Skeletal muscle cell (primary cell): Measurements from ENCODE around the gene FOXO1.
A peak's percentile ranks its signal among the peaks of the same experiment; 100 is the strongest.

Experiments used
- DNase-seq: peaks from one replicate; pipeline ENCODE4 v3.0.0-alpha.2; 2010; ENCODE audit warnings: low read depth
- H3K4me3 ChIP-seq: 2 replicates; pipeline ENCODE4 v1.5.1; 2011; ENCODE audit warnings: low read depth, mild to moderate bottlenecking, control low read depth, low read length, moderate library complexity

FOXO1 gene

DNA sequence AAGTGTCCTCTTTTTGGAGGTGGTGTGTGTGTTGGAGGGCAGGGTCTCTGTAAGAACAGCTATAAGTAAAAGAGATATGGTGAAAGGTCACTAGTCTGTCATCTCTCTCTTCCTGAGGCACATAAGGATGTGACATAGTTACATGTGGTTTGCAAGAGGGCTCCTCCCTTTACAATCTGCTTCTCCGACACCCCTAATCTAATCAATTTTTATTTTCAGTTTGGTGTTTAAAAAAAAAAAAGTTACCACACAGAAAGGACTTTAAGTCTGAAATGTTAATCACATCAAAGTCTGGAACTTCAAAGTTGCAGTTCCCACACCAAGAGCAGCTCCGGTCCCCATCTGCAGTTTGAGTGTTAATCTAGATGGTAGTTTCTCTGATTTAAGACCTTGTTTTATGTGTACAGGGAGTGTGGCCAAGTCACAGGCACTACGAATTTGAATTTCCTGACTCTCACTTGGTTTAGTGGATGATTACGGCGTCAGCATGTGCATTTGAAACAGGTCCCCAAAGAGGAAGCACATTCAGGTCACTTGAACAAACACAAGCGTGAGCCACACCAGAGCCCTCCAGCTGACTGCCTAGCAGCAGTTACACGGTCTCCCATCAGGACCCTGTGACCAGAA, 53.1 kb downstream of the FOXO1 start:
- no peak for DNase-seq
- no peak overlapping the region for H3K4me3 ChIP-seq

DNA sequence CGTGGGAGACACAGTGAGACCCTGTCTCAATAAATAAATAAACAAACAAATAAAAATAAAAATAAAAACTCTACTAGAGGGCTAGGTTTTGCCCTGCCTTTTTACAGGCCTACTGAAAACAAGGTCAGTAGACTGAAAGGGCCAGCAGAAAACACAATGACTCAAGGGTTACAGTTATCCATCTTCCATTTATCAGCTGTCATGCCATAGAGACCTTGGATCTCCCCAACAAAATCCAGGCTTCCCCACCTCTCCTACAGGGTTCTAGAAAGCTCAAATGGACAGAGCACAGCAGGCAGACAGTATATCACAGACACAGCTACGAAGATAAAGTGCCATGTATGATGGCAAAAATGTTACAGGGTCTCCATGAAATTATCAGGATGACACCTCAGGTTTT, 54.4 kb downstream of the FOXO1 start:
- no peak overlapping the region for H3K4me3 ChIP-seq
- DNase-seq = no peak

DNA sequence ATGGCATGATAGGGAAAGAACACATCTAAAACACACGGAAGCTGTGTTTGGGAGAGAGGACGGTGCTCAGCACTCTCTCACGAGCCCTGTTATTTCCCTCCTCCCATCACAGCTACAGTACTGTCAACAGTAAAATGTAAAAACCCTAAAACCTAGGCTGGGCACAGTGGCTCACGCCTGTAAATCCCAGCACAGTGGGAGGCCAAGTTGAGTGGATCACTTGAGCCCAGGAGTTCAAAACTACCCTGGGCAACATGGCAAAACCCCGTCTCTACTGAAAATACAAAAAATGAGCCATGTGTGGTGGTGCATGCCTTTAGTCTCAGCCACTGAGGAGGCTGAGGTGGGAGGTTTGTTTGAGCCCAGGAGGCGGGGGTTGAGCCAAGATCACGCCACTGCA, 54.8 kb downstream of the FOXO1 start:
- no peak for DNase-seq
- H3K4me3 ChIP-seq = no peak overlapping the region

DNA sequence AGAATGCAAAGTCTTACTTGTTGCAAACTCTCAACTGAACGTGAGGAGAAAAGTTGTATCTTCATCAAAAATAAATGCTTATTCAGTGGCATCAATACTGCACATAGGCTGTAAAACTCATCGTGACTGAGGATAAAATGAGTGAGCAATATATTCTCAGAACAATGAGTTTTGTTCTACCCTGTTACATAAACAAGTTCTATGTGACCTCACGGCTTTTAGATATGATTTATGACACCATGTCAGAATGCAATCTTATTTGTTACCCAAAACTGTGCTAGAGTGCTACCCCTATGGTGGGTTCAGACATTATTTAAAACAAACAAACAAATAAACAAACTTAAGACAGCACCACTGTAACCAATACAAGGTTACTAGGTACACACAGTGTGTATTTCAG, 55.4 kb downstream of the FOXO1 start:
- no peak for DNase-seq
- no peak overlapping the region for H3K4me3 ChIP-seq

DNA sequence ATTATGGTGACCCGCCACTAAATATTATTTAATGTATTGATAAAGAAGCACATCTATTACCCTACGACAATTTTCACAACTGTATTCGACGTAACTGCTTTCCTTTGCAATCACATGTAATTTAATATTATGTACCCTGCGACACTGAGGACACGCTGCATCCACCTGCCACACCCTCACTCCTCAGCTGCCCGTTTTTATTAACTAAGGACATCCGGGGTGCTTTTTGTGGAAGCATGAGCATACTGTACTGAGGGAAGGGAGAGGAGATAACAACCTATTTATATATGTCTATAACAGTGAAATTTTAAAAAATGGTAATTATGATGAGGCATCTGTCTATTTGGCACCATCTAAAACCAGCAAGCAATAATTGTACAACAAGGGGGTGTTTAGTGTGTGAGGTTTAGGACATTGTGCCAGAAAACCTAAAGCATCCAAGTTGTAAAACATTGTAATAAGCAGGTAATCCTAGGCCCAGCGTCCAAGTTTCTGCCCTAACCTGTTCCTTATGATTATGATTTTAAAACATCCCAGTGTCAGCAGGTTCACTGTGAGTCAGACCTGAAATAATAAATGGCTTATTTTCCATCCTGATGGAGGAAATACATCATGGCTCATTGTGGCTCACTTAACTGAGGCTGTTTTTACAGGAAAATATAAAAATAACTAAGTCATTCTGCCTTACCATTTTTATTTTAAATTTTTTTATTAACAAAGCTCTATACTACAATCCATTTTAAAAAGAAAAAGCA, 56.3 kb downstream of the FOXO1 start:
- DNase-seq = no peak
- no peak overlapping the region for H3K4me3 ChIP-seq

DNA sequence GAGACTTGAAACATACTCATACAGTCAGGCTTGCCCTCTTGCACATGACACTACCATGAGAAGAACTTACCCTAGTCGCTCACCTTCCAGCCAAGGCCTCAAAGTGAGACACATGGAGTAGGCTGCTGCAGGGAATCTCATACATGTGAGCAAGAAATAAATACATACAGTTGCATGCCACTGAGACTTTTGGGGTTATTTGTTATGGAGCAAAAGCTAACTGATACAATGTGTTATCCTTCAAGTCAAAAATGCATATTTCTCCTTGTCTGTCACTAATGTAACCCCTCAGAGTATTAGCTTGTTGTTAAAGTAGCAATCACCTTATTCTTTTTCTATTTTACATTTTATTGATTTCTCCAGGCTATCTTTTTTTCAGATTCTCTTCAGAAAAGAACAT, 58.1 kb downstream of the FOXO1 start:
- no peak overlapping the region for H3K4me3 ChIP-seq

DNA sequence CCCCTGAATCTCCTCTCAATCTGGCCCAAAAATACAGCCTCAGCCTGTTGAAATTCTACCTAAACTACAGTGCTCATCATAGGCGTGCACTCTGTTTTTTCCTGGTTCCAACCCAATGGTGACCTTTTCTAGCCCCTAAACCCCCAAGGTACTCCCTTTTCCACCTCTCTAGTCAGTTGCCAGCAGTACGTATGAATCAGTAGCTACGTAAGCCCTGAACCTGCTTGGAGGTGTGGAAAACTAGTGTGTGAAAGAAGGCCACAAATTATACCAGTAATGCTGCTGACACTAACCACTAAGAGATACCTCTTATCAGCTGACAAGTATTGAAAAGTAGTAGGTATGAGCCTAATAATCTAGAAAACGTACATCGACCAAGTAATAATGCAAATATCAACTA, 60.9 kb downstream of the FOXO1 start:
- no peak overlapping the region for H3K4me3 ChIP-seq
- no peak for DNase-seq

More for the DNA sequence above, 58.1 kb downstream of the FOXO1 start:
- no peak for DNase-seq

DNA sequence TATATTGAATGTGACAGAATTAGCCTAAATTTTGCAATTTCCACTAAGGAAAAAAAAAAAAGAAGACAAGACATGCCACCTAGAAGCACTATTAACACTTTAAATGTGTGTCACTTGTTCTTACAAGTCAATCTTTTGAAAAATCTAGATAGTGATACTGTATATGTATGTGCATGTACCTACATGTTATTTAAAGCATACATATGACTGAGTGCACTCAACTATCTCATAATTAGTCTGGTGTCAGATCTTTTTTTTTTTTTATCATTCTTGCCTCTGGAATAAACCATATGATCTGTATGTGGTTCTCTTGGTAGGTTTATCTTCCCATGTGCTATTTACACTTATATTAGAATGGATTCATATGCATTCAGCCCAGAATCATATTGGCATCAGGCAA, 62.3 kb downstream of the FOXO1 start:
- no peak overlapping the region for H3K4me3 ChIP-seq
- no peak for DNase-seq

- H3K4me3 ChIP-seq = no peak overlapping the region
- DNase-seq = no peak
Measured at GRCh38 chr13:40600149-40600751, 66.2 kb downstream of the FOXO1 start.

DNA sequence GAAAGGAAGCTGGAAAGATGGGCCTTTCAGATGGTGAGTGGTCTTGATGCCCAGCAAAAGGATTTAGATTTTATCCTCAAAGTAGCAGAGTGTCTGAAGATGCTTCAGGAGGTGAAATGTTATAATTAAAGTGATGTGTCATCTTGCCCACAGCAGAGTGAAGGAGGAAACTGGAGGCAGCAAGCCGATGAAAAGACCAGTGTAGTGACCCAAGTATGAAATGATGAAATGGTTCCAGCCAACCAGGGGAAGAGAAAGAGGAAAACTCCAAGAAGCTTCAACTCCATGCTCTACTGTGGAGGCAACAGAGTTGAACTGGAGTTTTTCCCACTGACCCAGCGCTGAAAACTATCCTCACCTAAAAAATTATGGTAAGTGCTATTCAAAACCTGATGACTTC, 66.7 kb downstream of the FOXO1 start:
- no peak for DNase-seq
- no peak overlapping the region for H3K4me3 ChIP-seq

DNA sequence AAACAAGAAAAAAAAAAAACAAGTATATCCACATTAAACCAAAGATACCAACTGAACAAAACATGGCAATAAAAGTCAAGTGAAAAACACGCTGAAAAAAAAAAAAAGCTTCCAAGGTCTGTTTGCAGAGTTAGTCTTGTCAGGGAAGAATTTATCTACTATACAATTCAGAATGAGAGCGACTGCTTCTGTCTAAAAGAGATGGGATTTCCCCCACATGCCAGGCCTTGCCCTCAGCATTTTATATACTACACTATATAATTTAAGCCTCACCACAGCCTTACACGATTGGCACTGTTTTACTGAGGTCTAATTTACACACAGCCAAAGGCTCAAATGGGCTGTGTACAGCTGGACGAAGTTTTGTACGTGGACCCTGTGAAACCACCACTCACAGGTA, 67.3 kb downstream of the FOXO1 start:
- DNase-seq = no peak
- no peak overlapping the region for H3K4me3 ChIP-seq

GRCh38 chr13:40598569-40598968, 67.9 kb downstream of the FOXO1 start:
- no peak overlapping the region for H3K4me3 ChIP-seq
- no peak for DNase-seq

- no peak for DNase-seq
- no peak overlapping the region for H3K4me3 ChIP-seq
Measured at GRCh38 chr13:40597735-40598365, 68.6 kb downstream of the FOXO1 start.

- DNase-seq = no peak
- H3K4me3 ChIP-seq = no peak overlapping the region
Measured at GRCh38 chr13:40596484-40596883, 70.0 kb downstream of the FOXO1 start.

GRCh38 chr13:40595693-40596092, 70.7 kb downstream of the FOXO1 start:
- no peak overlapping the region for H3K4me3 ChIP-seq
- no peak for DNase-seq

DNA sequence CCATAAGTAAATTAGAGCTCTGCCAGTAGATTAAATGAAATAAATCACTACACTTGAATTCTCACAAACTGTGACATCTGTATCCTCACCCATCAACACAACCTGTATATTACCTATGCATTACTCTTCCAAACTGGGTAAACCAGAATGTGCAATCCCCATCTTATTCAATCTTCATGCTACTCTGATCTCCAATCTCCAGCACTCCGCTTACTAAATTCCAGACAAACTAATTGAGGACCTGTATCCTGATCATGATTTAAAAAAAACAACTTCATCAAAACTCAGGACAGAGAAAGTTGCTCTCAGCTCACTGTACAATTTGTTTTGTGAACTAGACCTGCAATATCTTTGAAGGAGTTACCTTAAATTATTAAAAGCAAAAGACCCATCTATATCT, 74.4 kb downstream of the FOXO1 start:
- DNase-seq = no peak
- H3K4me3 ChIP-seq = no peak overlapping the region

- no peak overlapping the region for H3K4me3 ChIP-seq
- DNase-seq = no peak
Measured at GRCh38 chr13:40591091-40591490, 75.3 kb downstream of the FOXO1 start.

DNA sequence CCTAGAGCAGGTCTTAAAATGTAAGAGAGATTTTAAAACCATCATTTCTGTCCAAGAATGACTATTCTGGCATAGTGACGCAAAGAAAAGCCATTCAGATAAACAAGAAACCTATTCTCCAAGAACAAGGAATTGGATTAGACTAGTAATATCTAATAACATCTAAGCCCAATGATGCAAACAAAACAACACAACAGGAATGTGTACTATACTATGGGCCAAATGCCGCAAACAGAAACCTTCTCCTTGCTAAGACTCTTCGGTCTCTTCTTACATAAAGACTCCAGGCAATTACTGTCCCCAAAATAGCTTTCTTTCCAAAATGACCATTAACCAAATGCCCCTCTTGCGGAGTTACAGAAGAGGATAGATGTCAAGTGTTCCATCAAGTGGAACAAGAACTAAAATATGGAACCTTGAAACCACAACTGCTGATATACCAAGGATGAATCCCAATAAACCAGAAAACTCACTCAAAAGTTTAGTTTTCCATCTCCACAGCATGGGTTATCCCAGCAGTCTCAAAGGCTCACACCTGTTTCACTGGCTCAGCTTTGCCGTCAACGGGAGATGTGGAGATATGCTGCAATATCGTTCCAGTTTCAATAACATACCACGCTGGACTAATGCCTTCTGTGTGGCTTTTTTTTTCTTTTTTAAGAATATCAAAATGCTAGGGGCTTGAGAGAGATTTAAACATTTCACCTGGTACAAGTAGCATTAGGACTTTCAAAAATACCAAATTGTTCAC, 76.2 kb downstream of the FOXO1 start:
- no peak overlapping the region for H3K4me3 ChIP-seq
- DNase-seq = no peak

DNA sequence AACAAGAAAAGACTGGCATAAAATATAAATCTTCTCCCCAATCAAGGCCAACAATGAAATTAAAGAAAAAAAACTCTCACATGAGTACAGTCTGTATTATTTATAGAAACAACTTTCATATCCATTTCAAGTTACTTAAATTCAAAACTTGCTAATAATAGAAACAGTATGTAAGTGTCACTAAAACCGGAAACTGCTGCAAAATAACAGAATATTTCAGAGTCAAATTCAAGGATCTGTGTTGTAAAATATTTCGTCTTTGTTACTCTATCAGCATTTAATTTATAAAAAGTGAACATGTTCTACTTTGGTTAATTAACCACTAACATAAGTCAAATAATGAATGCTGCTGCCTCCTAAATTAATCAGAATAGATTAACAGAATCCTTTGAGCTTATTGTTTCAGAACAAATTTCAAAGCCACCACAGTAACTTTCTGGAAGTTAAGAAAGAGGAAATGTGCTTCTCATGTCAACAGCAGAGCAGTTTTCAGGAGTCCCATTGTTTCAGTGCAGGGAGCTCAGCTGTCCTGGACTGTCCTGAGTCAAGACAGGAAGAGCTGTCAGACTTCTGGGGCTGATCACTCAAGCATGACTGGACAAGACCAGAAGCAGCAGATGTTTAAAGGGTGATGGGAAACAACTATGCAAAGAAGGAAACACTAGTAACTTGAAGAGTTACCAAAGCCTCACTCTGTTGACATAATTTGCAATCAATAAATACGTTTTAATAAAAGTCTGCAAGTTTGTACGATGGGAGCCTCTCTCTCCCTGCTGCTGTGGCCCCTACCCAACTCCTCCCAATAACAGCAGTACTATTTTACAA, 76.9 kb downstream of the FOXO1 start:
- H3K4me3 ChIP-seq = no peak overlapping the region
- peak; percentile 52 for DNase-seq
